ENCODE measurements around the gene DTNA. TPM values are rescaled to one million over a fixed set of nuclear protein-coding genes. Genes with fewer than 3 reads are reported as not detected.

The DTNA gene
- total and polyA plus RNA-seq, 2 donors (not counting 1 experiment from before 2014, with no cell fraction given): 38.8 to 49.8 TPM

DNA sequence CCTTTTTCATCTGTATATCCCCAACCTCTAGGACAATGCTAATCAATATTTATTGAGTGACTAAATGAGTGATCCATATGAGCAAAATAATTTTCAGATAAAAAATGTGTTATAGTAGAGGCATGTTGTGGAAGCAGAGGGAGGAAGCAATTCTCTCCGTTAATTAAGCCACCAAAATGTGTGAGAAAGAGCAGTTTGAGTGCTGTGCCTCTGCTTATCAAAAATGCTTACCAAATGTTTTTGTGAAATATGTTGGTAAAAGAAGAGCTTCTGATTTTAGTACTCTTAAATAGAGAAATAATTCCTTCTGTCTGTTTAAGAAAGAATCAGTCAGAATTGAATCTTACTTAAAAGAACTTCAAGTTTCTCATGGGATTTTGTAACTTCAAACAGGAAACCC, 90.3 kb downstream of the DTNA start:
- Histone ChIP-seq H3K9ac (ENCODE audit: insufficient read depth, low read length) (no peak overlapping the region), H3K27me3 (ENCODE audit: control insufficient read depth, insufficient read depth, low read length) (no peaks in the 10 kb centered on the region), H3K9me3 (ENCODE audit: control insufficient read depth, insufficient read depth, low read depth, low read length) (no peaks in the 10 kb centered on the region), H3K27ac (ENCODE audit: insufficient read depth, low read length) (no peak overlapping the region), H3K36me3 (ENCODE audit: control insufficient read depth, insufficient read depth, low read length) (no peaks in the 10 kb centered on the region), H2AFZ (ENCODE audit: low read length) (no peak overlapping the region), H3K4me1 (ENCODE audit: control insufficient read depth, extremely low read depth, insufficient read depth, low read length) (no peaks in the 10 kb centered on the region), H3K4me2 (ENCODE audit: extremely low read depth, insufficient read depth, low read length) (no peak overlapping the region), H3K79me2 (ENCODE audit: control insufficient read depth, insufficient read depth, low read length) (no peaks in the 10 kb centered on the region), H3K4me3 (replicated peaks in 1 of 4; ENCODE audit: control extremely low read depth in 1 of 4, insufficient read depth in 1 of 4, low read depth in 3 of 4, low read length in 4 of 4) (no peak overlapping the region), H4K20me1 (ENCODE audit: control insufficient read depth, extremely low read depth, insufficient read depth, low read length) (no peaks in the 10 kb centered on the region)
- TF ChIP-seq EZH2 (IDR thresholded peaks at IDR 0.05; ENCODE audit: low read length, missing control alignments): no peak
- TF ChIP-seq, protein P1, sequence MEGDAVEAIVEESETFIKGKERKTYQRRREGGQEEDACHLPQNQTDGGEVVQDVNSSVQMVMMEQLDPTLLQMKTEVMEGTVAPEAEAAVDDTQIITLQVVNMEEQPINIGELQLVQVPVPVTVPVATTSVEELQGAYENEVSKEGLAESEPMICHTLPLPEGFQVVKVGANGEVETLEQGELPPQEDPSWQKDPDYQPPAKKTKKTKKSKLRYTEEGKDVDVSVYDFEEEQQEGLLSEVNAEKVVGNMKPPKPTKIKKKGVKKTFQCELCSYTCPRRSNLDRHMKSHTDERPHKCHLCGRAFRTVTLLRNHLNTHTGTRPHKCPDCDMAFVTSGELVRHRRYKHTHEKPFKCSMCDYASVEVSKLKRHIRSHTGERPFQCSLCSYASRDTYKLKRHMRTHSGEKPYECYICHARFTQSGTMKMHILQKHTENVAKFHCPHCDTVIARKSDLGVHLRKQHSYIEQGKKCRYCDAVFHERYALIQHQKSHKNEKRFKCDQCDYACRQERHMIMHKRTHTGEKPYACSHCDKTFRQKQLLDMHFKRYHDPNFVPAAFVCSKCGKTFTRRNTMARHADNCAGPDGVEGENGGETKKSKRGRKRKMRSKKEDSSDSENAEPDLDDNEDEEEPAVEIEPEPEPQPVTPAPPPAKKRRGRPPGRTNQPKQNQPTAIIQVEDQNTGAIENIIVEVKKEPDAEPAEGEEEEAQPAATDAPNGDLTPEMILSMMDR (conservative IDR thresholded peaks at IDR 0.05 in 1 of 2, IDR thresholded peaks at IDR 0.05 in 1 of 2; ENCODE audit: low read depth in 1 of 2, low read length in 2 of 2): no peak
- DNase-seq (ENCODE audit: low read depth in 2 of 2): no peak

- Histone ChIP-seq H4K20me1 (ENCODE audit: control insufficient read depth, extremely low read depth, insufficient read depth, low read length) (no peaks in the 10 kb centered on the region), H3K36me3 (ENCODE audit: control insufficient read depth, insufficient read depth, low read length) (no peaks in the 10 kb centered on the region), H3K4me1 (ENCODE audit: control insufficient read depth, extremely low read depth, insufficient read depth, low read length) (peaks cover 2% of the 10 kb centered on the region), H3K79me2 (ENCODE audit: control insufficient read depth, insufficient read depth, low read length) (no peaks in the 10 kb centered on the region), H3K4me2 (ENCODE audit: extremely low read depth, insufficient read depth, low read length) (no peak overlapping the region), H2AFZ (ENCODE audit: low read length) (no peak overlapping the region), H3K9ac (ENCODE audit: insufficient read depth, low read length) (no peak overlapping the region), H3K27ac (ENCODE audit: insufficient read depth, low read length) (peak overlapping the region; percentile 19), H3K4me3 (replicated peaks in 1 of 4; ENCODE audit: control extremely low read depth in 1 of 4, insufficient read depth in 1 of 4, low read depth in 3 of 4, low read length in 4 of 4) (no peak overlapping the region), H3K9me3 (ENCODE audit: control insufficient read depth, insufficient read depth, low read depth, low read length) (no peaks in the 10 kb centered on the region), H3K27me3 (ENCODE audit: control insufficient read depth, insufficient read depth, low read length) (no peaks in the 10 kb centered on the region)
- peak; percentile 78 to 83 for DNase-seq (ENCODE audit: low read depth in 2 of 2)
- TF ChIP-seq, protein P1 (conservative IDR thresholded peaks at IDR 0.05 in 1 of 2, IDR thresholded peaks at IDR 0.05 in 1 of 2; ENCODE audit: low read depth in 1 of 2, low read length in 2 of 2): no peak
- TF ChIP-seq EZH2 (IDR thresholded peaks at IDR 0.05; ENCODE audit: low read length, missing control alignments): no peak
Observed at GRCh38 chr18:34801774-34802173, 91.7 kb downstream of the DTNA start.

DNA sequence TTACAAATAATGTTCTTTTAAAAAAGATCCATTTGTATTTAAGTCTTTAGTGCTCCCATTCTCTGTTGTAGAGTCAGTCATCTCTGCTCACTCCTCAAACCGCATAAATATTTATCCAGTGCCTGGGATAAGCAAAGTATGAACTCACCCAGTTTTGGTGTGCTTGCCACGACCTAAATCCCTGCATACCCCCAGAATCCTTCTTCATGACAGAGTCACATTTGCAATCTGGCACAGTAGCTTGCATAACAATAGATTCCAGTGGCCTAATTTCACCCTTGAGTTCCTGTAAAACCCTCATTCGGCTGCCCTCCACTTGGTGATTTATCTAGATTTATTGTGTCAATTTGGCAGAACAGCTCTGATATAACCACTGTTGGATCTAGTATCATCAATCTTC, 92.9 kb downstream of the DTNA start:
- H3K79me2 ChIP-seq (ENCODE audit: control insufficient read depth, insufficient read depth, low read length): no peaks in the 10 kb centered on the region
- H3K4me2 ChIP-seq (ENCODE audit: extremely low read depth, insufficient read depth, low read length): no peak overlapping the region
- H2AFZ ChIP-seq (ENCODE audit: low read length): no peak overlapping the region
- H3K4me3 ChIP-seq (replicated peaks in 1 of 4; ENCODE audit: control extremely low read depth in 1 of 4, insufficient read depth in 1 of 4, low read depth in 3 of 4, low read length in 4 of 4): no peak overlapping the region
- no peak for TF ChIP-seq EZH2 (IDR thresholded peaks at IDR 0.05; ENCODE audit: low read length, missing control alignments)
- TF ChIP-seq, protein P1 (conservative IDR thresholded peaks at IDR 0.05 in 1 of 2, IDR thresholded peaks at IDR 0.05 in 1 of 2; ENCODE audit: low read depth in 1 of 2, low read length in 2 of 2): no peak
- H4K20me1 ChIP-seq (ENCODE audit: control insufficient read depth, extremely low read depth, insufficient read depth, low read length): no peaks in the 10 kb centered on the region
- H3K9me3 ChIP-seq (ENCODE audit: control insufficient read depth, insufficient read depth, low read depth, low read length): no peaks in the 10 kb centered on the region
- H3K27me3 ChIP-seq (ENCODE audit: control insufficient read depth, insufficient read depth, low read length): no peaks in the 10 kb centered on the region
- DNase-seq (ENCODE audit: low read depth in 2 of 2): peak; percentile 46 to 83
- H3K27ac ChIP-seq (ENCODE audit: insufficient read depth, low read length): no peak overlapping the region
- no peaks in the 10 kb centered on the region for H3K36me3 ChIP-seq (ENCODE audit: control insufficient read depth, insufficient read depth, low read length)
- H3K9ac ChIP-seq (ENCODE audit: insufficient read depth, low read length): no peak overlapping the region
- H3K4me1 ChIP-seq (ENCODE audit: control insufficient read depth, extremely low read depth, insufficient read depth, low read length): peaks cover 2% of the 10 kb centered on the region

Measured in fibroblast of lung (primary cell).